Osteocyte (in vitro differentiated cells): ENCODE measurements around the gene MKKS. TPM values are rescaled to one million over a fixed set of nuclear protein-coding genes. Genes with fewer than 3 reads are reported as not detected.

Source experiments
- DNase-seq: peaks from one replicate; pipeline ENCODE4 v3.0.0; 2021; ENCODE audit warnings: mixed read lengths; ENCODE audit not compliant: unreplicated experiment; ENCODE audit errors: extremely low spot score
- H3K27ac Mint-ChIP-seq: one replicate; pipeline ENCODE4 v1.8.0; 2021; ENCODE audit warnings: mild to moderate bottlenecking, mixed read lengths; ENCODE audit not compliant: unreplicated experiment
- H3K27me3 Mint-ChIP-seq: one replicate; pipeline ENCODE4 v1.8.0; 2021; ENCODE audit warnings: mixed read lengths; ENCODE audit not compliant: unreplicated experiment
- H3K36me3 Mint-ChIP-seq: one replicate; pipeline ENCODE4 v1.8.0; 2021; ENCODE audit warnings: mixed read lengths; ENCODE audit not compliant: unreplicated experiment
- H3K4me1 Mint-ChIP-seq: one replicate; pipeline ENCODE4 v1.8.0; 2021; ENCODE audit warnings: mixed read lengths; ENCODE audit not compliant: unreplicated experiment
- H3K4me3 Mint-ChIP-seq: one replicate; pipeline ENCODE4 v1.8.0; 2021; ENCODE audit warnings: mild to moderate bottlenecking, moderate library complexity, mixed read lengths; ENCODE audit not compliant: unreplicated experiment
- H3K9me3 Mint-ChIP-seq: one replicate; pipeline ENCODE4 v1.8.0; 2021; ENCODE audit warnings: mixed read lengths; ENCODE audit not compliant: unreplicated experiment
- CTCF ChIP-seq: fragments of 200-600 bp; sonication (generic); IDR thresholded peaks from 2 replicates; pipeline ENCODE4 v1.5.0; 2021; ENCODE audit warnings: antibody characterized with exemption, mild to moderate bottlenecking, moderate library complexity
- total RNA-seq: library from RNA; stranded (reverse); gene quantifications from 2 replicates; pipeline ENCODE4 v1.2.1, GENCODE V29; 2021

MKKS gene
- total RNA-seq, 1 donor from 2014 or later = 13.0 TPM

GRCh38 chr20:10369723-10370090, 64.3 kb downstream of the MKKS start:
- peaks cover 3% of the 10 kb centered on the region for H3K9me3 Mint-ChIP-seq
- TF ChIP-seq CTCF = no peak
- H3K36me3 Mint-ChIP-seq = no peaks in the 10 kb centered on the region
- no peak overlapping the region for H3K27ac Mint-ChIP-seq
- peaks cover 2% of the 10 kb centered on the region for H3K27me3 Mint-ChIP-seq
- DNase-seq = no peak
- H3K4me1 Mint-ChIP-seq = peaks cover 9% of the 10 kb centered on the region
- no peak overlapping the region for H3K4me3 Mint-ChIP-seq

GRCh38 chr20:10368702-10369041, 65.3 kb downstream of the MKKS start:
- TF ChIP-seq CTCF = no peak
- Mint-ChIP-seq H3K4me3 (no peak overlapping the region), H3K27ac (no peak overlapping the region), H3K9me3 (peaks cover 3% of the 10 kb centered on the region), H3K4me1 (peaks cover 9% of the 10 kb centered on the region), H3K27me3 (peaks cover 4% of the 10 kb centered on the region), H3K36me3 (no peaks in the 10 kb centered on the region)
- no peak for DNase-seq

GRCh38 chr20:10367943-10368701, 65.9 kb downstream of the MKKS start:
- Mint-ChIP-seq H3K27ac (no peak overlapping the region), H3K27me3 (peaks cover 7% of the 10 kb centered on the region), H3K4me1 (peaks cover 9% of the 10 kb centered on the region), H3K36me3 (no peaks in the 10 kb centered on the region), H3K4me3 (no peak overlapping the region), H3K9me3 (peaks cover 3% of the 10 kb centered on the region)
- TF ChIP-seq CTCF = no peak
- no peak for DNase-seq

- peaks cover 10% of the 10 kb centered on the region for H3K27me3 Mint-ChIP-seq
- H3K4me1 Mint-ChIP-seq = peaks cover 9% of the 10 kb centered on the region
- TF ChIP-seq CTCF = no peak
These were observed 66.4 kb downstream of the MKKS start for GRCh38 chr20:10367693-10367942.

GRCh38 chr20:10366898-10367692, 66.9 kb downstream of the MKKS start:
- no peak for DNase-seq
- Mint-ChIP-seq H3K27ac (no peak overlapping the region), H3K9me3 (peaks cover 3% of the 10 kb centered on the region), H3K4me3 (no peak overlapping the region), H3K36me3 (no peaks in the 10 kb centered on the region), H3K4me1 (peaks cover 9% of the 10 kb centered on the region), H3K27me3 (peaks cover 10% of the 10 kb centered on the region)
- no peak for TF ChIP-seq CTCF

More at GRCh38 chr20:10367693-10367942, 66.4 kb downstream of the MKKS start:
- no peak for DNase-seq
- Mint-ChIP-seq H3K27ac (no peak overlapping the region), H3K4me3 (no peak overlapping the region), H3K36me3 (no peaks in the 10 kb centered on the region), H3K9me3 (peaks cover 3% of the 10 kb centered on the region)
